K562 (cell line): Measurements from ENCODE around the gene HK2.

ENCODE experiments used
- BRD4 ChIP-seq: fragments of 200-600 bp; sonication (generic); IDR thresholded peaks from 2 replicates; pipeline ENCODE4 v1.6.1; 2017; ENCODE audit warnings: inconsistent platforms
- CBX3 ChIP-seq, 2 experiments: IDR thresholded peaks; 1 replicate in 1 of 2; 2 replicates in 1 of 2; pipeline ENCODE4 v1.6.1; 2012; ENCODE audit warnings: inconsistent platforms in 2 of 2, low read length in 2 of 2, borderline replicate concordance in 1 of 2, control low read depth in 1 of 2
- EGR1 ChIP-seq: fragments of 450-650 bp; conservative IDR thresholded peaks from 2 replicates; pipeline ENCODE4 v1.6.1; 2017; ENCODE audit warnings: mild to moderate bottlenecking
- EZH2 ChIP-seq: IDR thresholded peaks from 2 replicates; pipeline ENCODE4 v1.6.1; 2012; ENCODE audit warnings: low read depth, mild to moderate bottlenecking, inconsistent platforms, low read length, borderline replicate concordance
- NFATC3 ChIP-seq: fragments of 450-650 bp; IDR thresholded peaks from 2 replicates; pipeline ENCODE4 v1.6.1; 2017; ENCODE audit warnings: mild to moderate bottlenecking
- RCOR1 ChIP-seq, 2 experiments: IDR thresholded peaks; 2 replicates each; pipeline ENCODE4 v1.6.1; 2012; ENCODE audit warnings: low read depth in 2 of 2, low read length in 2 of 2, borderline replicate concordance in 1 of 2, improper control_type of control experiment in 1 of 2
- SAFB2 ChIP-seq: fragments of 200-400 bp; formaldehyde crosslinking; IDR thresholded peaks from 2 replicates; pipeline ENCODE4 v1.6.1; 2018; ENCODE audit warnings: borderline replicate concordance, low read length, low read depth, moderate library complexity; ENCODE audit not compliant: severe bottlenecking
- TAF1 ChIP-seq: IDR thresholded peaks from 2 replicates; pipeline ENCODE4 v1.6.1; 2011; ENCODE audit warnings: mild to moderate bottlenecking, low read length, moderate library complexity; ENCODE audit not compliant: insufficient read depth, control insufficient read depth, severe bottlenecking; ENCODE audit errors: extremely low read depth
- ZNF586 ChIP-seq: fragments of 450-650 bp; formaldehyde crosslinking; conservative IDR thresholded peaks from 2 replicates; pipeline ENCODE4 v1.4.0; 2020; ENCODE audit warnings: mild to moderate bottlenecking, moderate library complexity
- TF ChIP-seq, protein P1 (sequence below), 3 experiments: IDR thresholded peaks in 2 of 3; conservative IDR thresholded peaks in 1 of 3; 2 replicates each; pipeline ENCODE4 v1.5.1; 2011 to 2012; ENCODE audit warnings: low read length in 3 of 3, mild to moderate bottlenecking in 3 of 3, control low read depth in 2 of 3, improper control_type of control experiment in 1 of 3, inconsistent platforms in 1 of 3, low read depth in 1 of 3, mixed read lengths in 1 of 3, moderate library complexity in 1 of 3; ENCODE audit not compliant: insufficient read depth in 2 of 3
- TF ChIP-seq, protein P2 (sequence below): fragments of 200-800 bp; sonication (Bioruptor generic); IDR thresholded peaks from 2 replicates; pipeline ENCODE4 v1.6.1; 2017; ENCODE audit warnings: missing genetic modification characterization, missing compliant biosample characterization
- TF ChIP-seq, protein P3 (sequence below): sonication (generic); formaldehyde crosslinking; IDR thresholded peaks from 2 replicates; pipeline ENCODE4 v1.9.0; 2022; ENCODE audit warnings: mild to moderate bottlenecking, missing genetic modification reagents
- TF ChIP-seq, protein P4 (sequence below): sonication (generic); formaldehyde crosslinking; IDR thresholded peaks from 2 replicates; pipeline ENCODE4 v1.5.0; 2020; ENCODE audit warnings: missing genetic modification reagents

DNA sequence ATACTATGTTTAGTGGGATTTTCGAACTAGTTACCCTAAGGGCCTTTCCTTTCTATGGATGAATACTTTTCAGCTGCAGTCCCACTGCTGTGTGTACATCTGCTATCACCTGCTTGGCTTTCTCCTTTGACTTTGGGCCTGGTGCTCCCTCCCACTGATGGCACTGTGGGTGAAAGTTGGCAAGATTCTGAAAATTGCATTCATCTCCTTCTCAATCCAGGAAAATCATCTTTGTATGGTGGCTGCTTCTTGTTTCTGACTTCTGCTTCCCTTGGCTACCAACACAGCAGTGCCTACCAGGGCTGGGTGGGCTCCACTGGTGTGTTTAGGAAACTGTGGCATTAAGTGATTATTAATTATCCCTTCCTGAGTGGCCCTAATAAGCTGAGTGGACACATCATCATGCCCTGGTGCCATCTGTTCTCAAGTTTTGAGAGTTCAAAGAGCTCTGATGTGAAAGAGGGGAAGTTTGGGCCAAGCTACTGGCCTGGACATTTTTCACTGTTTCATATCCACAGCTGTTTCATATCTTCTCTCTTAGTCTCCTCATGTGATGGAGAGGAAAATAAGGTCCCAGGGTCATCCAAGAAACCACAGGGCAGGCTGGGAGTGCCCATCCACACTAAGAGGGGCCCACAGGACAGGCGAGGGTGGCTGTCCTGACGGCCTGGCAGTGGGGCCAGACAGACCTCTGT lies 16.7 kb downstream of the HK2 start:
- TF ChIP-seq, protein P1, sequence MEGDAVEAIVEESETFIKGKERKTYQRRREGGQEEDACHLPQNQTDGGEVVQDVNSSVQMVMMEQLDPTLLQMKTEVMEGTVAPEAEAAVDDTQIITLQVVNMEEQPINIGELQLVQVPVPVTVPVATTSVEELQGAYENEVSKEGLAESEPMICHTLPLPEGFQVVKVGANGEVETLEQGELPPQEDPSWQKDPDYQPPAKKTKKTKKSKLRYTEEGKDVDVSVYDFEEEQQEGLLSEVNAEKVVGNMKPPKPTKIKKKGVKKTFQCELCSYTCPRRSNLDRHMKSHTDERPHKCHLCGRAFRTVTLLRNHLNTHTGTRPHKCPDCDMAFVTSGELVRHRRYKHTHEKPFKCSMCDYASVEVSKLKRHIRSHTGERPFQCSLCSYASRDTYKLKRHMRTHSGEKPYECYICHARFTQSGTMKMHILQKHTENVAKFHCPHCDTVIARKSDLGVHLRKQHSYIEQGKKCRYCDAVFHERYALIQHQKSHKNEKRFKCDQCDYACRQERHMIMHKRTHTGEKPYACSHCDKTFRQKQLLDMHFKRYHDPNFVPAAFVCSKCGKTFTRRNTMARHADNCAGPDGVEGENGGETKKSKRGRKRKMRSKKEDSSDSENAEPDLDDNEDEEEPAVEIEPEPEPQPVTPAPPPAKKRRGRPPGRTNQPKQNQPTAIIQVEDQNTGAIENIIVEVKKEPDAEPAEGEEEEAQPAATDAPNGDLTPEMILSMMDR (IDR thresholded peaks at IDR 0.05 in 2 of 3, conservative IDR thresholded peaks at IDR 0.05 in 1 of 3; ENCODE audit: insufficient read depth in 2 of 3, low read depth in 1 of 3, low read length in 3 of 3): no peak
- TF ChIP-seq RCOR1 (IDR thresholded peaks at IDR 0.05; ENCODE audit: borderline replicate concordance in 1 of 2, low read depth in 2 of 2, low read length in 2 of 2): no peak
- no peak for TF ChIP-seq CBX3 (IDR thresholded peaks at IDR 0.05; ENCODE audit: borderline replicate concordance in 1 of 2, low read length in 2 of 2)
- TF ChIP-seq ZNF586 (CRISPR knock-in tag): no peak
- TF ChIP-seq, protein P2, sequence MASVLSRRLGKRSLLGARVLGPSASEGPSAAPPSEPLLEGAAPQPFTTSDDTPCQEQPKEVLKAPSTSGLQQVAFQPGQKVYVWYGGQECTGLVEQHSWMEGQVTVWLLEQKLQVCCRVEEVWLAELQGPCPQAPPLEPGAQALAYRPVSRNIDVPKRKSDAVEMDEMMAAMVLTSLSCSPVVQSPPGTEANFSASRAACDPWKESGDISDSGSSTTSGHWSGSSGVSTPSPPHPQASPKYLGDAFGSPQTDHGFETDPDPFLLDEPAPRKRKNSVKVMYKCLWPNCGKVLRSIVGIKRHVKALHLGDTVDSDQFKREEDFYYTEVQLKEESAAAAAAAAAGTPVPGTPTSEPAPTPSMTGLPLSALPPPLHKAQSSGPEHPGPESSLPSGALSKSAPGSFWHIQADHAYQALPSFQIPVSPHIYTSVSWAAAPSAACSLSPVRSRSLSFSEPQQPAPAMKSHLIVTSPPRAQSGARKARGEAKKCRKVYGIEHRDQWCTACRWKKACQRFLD: no peak
- TF ChIP-seq SAFB2: no peak
- TF ChIP-seq, protein P3, sequence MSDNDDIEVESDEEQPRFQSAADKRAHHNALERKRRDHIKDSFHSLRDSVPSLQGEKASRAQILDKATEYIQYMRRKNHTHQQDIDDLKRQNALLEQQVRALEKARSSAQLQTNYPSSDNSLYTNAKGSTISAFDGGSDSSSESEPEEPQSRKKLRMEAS (CRISPR knock-in tag): no peak
- TF ChIP-seq TAF1: no peak
- TF ChIP-seq, protein P4, sequence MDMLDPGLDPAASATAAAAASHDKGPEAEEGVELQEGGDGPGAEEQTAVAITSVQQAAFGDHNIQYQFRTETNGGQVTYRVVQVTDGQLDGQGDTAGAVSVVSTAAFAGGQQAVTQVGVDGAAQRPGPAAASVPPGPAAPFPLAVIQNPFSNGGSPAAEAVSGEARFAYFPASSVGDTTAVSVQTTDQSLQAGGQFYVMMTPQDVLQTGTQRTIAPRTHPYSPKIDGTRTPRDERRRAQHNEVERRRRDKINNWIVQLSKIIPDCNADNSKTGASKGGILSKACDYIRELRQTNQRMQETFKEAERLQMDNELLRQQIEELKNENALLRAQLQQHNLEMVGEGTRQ (CRISPR knock-in tag): no peak
- no peak for TF ChIP-seq BRD4
- TF ChIP-seq NFATC3: no peak
- TF ChIP-seq EZH2: no peak
- no peak for TF ChIP-seq EGR1
